IMR-90 (cell line): ENCODE measurements around the gene TRIM2.

Experiments used
- CEBPB ChIP-seq: IDR thresholded peaks from 2 replicates; pipeline ENCODE4 v1.6.1; 2012; ENCODE audit warnings: low read depth, low read length, improper control_type of control experiment
- FOS ChIP-seq: fragments of 150-350 bp; IDR thresholded peaks from 2 replicates; pipeline ENCODE4 v1.6.1; 2016; ENCODE audit warnings: low read depth, low read length
- POLR2A ChIP-seq: IDR thresholded peaks from 2 replicates; pipeline ENCODE4 v1.6.1; 2012; ENCODE audit warnings: mild to moderate bottlenecking, low read depth, low read length
- TF ChIP-seq, protein P1 (sequence below): conservative IDR thresholded peaks from 2 replicates; pipeline ENCODE4 v1.5.1; 2012; ENCODE audit warnings: mild to moderate bottlenecking, low read depth, low read length, improper control_type of control experiment

- TF ChIP-seq POLR2A (no peak), CEBPB (no peak), FOS (no peak)
- TF ChIP-seq, protein P1, sequence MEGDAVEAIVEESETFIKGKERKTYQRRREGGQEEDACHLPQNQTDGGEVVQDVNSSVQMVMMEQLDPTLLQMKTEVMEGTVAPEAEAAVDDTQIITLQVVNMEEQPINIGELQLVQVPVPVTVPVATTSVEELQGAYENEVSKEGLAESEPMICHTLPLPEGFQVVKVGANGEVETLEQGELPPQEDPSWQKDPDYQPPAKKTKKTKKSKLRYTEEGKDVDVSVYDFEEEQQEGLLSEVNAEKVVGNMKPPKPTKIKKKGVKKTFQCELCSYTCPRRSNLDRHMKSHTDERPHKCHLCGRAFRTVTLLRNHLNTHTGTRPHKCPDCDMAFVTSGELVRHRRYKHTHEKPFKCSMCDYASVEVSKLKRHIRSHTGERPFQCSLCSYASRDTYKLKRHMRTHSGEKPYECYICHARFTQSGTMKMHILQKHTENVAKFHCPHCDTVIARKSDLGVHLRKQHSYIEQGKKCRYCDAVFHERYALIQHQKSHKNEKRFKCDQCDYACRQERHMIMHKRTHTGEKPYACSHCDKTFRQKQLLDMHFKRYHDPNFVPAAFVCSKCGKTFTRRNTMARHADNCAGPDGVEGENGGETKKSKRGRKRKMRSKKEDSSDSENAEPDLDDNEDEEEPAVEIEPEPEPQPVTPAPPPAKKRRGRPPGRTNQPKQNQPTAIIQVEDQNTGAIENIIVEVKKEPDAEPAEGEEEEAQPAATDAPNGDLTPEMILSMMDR: no peak
Measured at GRCh38 chr4:153155686-153156085, 48.6 kb upstream of the TRIM2 start.
